ENCODE results near the gene EGR1.
A peak's percentile ranks its signal among the peaks of the same experiment; 100 is the strongest.
"Not testable (repeated sequence)": the region's sequence is repeated elsewhere in the genome, so short reads cannot be mapped to it uniquely, and the experiment has no call there.

Gene EGR1

DNA sequence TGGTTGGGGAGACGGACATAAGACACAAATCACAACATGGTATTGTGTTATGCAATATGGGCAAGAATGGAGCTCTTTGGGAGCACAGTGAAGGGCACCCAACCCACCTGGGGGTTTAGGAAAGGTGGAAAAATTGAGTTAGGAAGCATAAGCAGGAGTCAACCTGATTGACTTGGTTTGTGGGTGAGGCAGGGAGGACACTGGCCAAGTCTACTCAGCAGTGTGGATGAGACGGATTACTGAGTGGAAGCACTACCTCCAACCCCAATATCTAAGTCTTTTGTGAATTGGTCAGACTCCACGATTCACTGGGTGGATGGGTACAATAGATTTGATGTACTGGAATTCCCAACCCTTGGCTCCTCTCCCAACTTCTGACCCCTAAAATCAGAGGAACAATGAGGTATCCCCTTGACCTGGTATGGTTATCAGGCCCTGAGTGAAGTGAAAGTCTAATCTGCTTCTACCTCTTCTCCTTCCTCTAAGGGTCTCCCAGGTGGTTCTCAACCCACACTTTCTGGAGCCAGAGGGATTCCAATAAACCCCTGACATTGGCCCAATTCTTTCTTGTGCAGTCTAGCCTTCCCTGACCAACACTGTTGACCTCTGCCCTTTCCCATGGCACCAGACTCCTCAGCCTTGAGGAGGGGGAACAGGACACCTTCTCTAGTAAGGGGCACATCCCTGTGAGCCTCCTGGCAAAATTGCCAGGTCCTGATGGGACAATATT is 5.2 kb downstream of the EGR1 start:
- no peak for DNase-seq

DNA sequence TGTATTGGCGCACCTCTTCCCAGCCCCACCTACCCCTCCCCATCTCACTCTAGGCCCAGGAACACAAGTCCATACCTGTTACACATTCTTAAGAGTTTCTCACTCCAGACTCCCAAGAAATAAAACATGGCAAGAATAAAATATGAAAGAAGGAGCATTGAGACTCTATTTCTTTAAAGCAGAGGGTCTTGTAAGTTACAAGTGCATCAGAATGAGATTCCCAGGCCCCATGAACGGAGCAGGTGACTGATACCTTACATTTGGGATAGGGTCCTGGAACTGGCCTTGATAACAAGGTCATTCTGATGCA is 5.7 kb downstream of the EGR1 start:
- DNase-seq = no peak

DNA sequence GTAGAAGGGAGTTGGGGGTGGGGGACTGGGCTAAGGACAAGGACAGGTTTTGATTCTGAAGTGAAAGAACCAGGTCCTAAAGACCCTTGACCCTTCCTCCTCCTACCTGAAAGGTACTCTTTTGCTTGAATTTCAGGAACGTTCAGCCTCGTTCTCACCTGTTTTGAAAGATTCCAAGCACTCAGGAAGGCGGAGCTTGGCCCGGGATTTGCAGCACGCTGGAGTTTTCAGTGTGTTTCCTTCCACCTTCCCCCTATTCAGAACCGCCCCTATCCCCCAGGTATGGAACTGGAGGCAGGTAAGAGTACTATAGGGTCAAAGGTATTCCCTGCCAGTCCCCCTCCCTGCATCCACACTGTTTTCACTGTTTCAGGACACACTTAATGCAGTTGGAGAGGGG is 7.1 kb downstream of the EGR1 start:
- DNase-seq = no peak

DNA sequence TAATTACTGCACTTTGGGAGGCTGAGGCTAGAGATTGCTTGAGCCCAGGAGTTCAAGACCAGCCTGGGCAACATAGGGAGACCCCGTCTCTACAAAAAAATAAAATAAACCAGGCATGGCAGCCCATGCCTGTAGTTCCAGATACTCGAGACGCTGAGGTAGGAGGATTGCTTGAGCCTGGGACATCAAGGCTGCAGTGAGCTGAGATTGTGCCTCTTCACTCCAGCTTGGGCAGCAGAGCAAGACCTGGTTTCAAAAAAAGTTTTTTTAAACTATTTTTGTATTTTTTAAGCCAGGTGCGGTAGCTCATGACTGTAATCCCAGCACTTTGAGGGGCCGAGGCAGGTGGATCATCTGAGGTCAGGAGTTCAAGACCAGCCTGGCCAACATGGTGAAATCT is 7.9 kb downstream of the EGR1 start:
- DNase-seq = not testable (repeated sequence)

DNA sequence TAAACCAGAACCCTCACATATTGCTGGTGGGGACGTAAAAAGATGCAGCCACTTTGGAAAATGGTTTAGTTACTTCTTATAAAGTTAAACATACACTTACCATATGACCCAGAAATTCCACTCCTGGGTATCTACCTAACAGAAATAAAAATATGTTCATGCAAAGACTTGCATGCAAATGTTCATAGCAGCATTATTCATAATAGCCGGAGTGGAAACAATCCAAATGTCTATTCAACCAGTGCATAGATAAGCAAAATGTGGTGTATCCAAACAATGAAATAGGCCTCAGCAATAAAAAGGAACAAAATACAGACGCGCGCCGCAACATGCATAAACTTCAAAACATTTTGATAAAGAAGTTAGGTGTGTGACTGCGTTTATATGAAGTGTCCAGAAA is 11.6 kb downstream of the EGR1 start:
- no peak for DNase-seq

DNA sequence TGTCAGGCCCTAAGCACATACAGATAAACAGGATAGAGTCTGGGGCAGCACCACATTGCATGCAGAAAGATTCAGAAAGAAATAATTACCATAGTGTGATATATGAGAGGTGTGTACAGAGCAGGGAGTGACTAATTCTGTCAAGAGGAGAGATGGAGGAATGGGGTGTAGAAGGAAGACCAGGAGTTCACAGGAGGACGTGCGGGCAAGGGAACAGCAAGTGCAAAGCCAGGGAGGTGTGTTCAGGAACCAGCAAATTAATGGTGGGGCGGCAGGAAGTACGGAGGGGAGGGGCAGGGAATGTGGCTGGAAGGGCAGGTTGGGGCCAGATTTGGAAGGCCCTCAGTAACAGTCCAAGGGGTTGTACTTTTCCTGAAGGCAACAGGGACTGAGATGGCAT is 17.4 kb downstream of the EGR1 start:
- no peak for DNase-seq

DNA sequence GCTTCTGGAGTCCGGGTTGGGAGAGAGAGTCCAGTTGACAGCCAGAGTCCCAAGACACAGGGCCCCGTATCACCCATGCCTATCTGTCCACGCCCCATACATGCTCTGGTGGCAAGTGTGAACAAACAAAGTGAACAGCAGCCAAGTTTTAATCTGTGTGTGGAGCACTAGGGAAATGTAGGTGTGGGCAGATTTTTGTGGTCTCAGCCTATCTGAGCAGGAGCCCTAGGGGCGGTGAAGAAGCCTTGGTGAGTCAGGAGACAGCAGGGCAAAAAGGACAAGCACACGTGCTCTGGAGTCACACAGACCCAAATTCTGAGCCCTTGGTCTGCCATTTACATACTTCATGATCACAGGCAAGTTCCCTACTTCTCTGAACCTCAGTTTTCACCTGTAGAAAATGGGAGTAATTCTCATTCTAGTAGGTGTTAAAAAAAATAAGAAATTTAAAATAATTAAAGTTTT is 23.2 kb downstream of the EGR1 start:
- no peak for DNase-seq

DNA sequence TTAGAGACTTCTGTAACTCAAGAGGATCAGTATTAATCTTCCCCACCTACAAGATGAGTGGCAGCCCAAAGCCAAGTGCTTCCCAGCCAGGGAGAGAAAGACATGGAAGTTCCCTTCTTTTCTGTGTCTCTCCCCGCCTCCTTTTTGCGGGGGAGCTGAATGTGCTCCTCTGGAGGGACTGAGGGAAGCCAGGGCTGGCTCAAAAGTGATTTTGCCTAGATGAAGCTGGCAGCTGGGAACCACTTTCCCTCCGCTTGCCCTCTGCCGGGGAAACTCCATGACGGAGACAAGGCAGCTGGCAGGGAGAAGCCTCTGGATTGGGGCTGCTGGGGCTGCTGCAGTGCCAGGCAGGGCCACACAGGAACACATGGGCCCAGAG is 24.4 kb downstream of the EGR1 start:
- no peak for DNase-seq

DNA sequence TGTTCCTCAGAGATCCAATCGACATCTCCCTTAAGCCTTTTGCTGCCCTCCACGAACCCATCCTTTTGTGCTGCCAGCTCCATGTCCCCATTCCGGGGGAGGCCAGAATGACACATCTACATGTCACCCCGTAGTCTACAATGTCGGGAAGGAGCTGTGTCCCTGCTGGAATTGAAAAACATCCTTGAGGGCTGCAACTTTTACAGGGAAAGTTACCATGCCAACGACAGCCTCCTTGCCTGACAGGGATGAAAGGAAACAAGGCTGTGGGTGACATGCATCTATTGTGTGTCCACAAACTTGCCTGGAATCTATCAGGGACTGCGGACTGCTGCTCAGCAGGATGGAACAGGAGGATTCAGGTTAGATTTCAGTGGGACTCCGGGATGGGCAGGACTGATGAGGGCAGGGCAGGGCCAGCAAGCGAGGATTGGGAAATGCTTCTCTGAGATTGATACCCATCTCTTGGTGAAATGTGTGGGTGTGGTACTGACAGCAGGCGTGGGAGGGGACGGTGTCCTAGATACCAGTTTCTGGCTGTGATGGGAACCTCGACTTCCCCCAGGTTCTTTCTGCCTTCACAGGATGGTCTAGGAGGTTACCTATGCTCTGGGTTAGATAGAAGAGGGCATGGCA is 25.5 kb downstream of the EGR1 start:
- DNase-seq = no peak

DNA sequence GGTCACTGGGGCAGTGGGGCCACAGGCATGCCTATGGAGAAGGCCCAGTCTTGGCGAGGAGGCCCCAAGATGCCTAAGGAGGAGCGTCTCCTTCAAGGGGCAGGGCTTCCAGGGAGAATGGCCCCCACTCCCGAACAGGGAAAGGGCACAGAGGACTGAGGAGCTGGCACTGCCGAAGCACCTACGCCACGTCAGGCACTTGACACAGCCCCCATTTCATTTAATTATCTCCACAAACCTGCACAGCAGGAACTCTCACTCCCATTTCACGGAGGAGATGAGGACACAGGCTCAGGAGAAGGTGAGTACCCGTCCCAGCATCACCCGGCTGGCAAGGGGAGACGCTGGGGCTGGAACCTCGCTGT is 26.0 kb downstream of the EGR1 start:
- DNase-seq = no peak

DNA sequence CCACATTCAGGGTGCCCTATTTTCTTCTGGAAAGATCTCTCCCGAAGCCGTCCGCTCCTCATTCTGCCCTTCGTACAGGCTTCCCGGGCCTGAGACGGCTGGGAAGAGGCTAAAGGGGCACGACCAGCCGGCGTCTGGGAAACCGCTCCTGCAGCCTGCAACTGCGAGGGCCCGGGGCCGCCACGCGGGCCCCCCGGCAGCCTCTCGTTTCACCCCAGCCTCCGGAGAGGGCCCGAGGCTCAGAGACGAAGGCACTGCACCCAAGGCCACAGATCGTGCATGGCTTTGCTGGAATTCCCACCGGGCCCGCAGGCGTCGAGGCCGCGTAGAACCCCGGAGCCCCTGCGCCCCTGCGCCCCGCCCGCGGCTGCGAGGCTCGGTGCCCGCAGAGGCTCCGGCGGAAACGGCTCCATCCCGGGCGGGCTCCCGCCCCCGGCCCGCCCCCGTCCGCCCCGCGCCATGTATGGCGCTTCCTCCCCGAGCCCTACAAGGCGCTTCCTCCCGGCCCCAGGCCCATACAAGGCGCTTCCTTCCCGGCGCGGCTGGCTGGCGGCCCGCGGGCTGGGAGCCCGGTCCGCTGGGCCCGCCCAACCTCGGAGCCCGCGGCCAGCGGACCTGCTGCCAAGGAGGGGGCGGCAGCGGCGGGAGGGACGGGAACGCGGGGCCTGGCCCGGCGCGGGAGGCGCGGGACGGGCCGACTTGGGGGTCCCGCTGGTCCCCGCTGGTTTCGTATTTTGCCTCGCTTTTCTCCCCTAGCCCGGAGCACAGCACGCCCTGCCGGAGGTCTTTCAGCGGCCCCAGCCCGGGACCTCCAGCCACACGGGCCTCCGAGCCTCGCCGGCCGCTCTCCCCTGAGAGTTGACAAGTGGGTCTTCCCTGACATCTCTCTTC is 26.6 kb downstream of the EGR1 start:
- DNase-seq = peak in 1 of 2 experiments; percentile 52

DNA sequence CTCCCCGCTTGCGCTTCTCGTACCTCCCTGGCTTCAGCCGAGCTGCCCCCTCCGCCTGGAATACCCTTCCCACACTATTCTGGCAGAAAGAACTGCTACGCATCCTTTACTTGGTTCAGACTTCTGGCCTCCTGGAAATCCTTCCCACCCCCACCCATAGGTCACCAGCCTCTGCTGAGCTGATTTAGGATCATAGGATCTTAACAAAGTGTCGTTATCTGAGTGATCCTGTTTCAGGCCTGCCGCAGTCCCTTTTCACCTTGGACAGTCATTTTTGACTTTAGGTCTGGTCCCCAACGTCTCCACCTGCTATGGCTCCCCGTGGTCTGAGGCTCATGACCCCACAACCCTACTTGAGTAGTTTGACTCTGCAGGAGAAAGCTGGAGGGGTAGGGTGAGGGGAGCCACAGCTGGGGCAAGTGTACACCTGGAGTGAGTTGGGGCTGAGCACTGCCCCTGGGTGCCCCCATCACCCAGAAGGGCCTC is 27.3 kb downstream of the EGR1 start:
- no peak for DNase-seq

DNA sequence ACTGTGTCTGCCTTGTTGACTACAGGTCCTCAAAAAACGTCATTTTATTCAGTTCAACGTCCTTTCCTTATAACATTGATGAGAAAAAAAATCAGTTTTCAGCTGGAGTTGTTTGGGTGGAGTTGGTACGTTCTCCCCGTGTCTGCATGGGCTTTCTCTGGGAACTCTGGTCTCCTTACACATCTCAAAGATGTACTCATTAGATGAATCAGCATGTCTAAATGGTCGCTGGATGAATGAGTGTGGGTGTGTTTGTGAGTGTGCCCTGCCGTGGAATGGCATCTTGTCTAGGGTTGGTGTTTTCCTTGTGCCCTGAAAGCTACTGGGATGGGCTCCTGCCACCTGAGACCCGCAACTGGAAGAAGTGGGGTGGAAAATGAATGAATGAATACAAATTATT is 30.1 kb downstream of the EGR1 start:
- no peak for DNase-seq

DNA sequence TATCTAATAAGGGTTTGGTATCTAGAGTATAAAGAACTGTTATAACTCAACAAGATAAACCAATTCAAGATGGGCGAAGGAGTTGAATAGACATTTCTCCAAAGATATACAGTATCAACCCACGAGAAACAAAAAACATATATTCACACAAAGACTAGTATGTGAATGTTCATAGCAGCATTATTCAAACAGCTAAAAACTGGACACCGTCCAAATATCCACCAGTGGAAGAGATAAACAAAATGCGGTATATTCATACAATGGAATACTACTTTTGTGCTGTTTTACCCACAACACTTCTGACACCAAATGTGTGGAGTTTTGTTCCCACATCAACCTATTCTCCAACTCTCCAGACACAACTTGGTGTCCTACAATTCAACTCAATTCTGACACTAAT is 33.1 kb downstream of the EGR1 start:
- DNase-seq = no peak

DNA sequence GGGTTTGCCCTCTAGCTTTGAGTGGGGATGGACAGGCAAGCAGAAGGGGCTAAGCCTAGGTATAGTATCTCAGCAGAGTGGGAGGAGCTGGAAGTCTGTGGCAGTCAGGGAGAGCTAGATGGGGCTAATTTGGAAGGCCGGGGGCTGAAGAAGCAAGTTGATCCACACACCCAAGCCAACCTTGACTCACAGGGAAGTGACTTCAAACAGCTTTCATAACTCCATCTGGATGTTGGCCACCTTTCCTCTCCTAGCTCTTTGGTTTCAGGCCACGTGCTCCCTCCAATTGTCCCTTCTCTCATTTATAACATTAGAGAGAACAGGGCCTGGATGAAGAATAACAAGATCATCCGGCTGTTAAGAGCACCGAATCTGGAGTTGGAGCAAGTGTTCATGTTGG is 36.8 kb downstream of the EGR1 start:
- no peak for DNase-seq

DNA sequence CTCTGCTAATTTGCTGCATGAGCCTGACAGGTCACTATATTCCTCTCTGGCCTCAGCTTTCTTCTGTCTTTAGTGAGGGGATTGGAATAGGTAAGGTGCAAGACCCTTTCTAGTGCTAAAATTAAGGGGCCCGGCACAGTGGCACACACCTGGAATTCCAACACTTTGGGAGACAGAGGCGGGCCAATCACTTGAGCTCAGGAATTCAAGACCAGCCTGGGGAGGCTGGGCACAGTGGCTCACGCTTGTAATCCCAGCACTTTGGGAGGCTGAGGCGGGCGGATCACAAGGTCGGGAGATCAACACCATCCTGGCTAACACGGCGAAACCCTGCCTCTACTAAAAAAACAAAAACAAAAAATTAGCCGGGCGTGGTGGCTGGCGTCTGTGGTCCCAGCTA is 37.2 kb downstream of the EGR1 start:
- no peak for DNase-seq

DNA sequence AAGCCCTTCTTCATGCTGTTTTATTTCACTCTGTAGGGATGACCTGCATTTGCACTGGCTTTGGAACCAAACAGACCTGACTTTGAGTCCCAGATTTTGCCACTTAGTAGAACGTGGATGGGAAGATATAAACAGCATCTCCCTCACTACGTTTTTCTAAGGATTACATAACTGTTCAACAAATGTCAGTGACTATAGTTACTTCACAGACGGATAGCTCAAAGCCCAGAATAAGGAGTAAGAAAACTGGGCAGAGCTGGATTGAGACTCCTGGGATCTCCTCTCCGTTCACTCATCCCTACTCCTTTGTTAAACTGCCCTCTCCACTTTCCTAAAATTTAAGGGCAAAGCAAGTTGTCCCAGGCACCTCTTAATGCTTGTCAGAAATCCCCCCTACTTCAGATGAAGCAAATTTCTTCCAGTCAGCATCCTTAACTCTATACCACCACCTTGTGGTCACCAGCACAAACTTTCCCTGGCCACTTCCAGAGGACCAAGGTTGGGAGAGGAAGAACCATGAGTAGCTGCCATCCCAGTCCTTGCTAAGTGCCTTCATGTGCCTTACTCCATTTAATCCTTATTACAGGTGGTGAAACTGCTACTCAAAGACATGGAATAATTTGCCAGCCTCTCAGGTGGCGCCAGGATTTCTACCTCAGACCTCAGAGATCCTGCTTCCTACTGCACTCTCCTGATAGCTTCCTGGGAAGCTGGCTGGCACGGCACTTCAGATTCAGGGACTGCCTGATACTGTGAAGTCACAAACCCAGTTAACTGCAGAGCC is 38.4 kb downstream of the EGR1 start:
- DNase-seq = no peak

DNA sequence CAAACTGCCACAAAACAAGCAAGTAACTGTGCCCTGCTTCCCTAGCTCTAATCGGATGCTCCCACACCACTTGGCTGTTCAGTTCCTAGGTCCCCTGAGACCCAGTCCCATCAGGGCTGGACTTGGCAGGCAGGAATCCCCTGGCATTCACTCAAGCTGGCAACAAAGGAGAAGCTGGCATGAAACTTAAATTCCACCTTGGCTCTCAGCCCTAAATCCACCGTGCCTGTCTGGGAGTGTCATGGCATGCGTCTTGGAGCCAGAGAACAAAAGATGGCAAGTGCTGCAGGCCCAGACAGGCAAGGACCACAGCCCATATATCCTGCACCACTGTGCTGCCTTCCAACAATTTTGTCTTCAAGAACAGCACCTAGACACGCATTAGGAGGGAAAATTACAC is 39.5 kb downstream of the EGR1 start:
- DNase-seq = no peak

DNA sequence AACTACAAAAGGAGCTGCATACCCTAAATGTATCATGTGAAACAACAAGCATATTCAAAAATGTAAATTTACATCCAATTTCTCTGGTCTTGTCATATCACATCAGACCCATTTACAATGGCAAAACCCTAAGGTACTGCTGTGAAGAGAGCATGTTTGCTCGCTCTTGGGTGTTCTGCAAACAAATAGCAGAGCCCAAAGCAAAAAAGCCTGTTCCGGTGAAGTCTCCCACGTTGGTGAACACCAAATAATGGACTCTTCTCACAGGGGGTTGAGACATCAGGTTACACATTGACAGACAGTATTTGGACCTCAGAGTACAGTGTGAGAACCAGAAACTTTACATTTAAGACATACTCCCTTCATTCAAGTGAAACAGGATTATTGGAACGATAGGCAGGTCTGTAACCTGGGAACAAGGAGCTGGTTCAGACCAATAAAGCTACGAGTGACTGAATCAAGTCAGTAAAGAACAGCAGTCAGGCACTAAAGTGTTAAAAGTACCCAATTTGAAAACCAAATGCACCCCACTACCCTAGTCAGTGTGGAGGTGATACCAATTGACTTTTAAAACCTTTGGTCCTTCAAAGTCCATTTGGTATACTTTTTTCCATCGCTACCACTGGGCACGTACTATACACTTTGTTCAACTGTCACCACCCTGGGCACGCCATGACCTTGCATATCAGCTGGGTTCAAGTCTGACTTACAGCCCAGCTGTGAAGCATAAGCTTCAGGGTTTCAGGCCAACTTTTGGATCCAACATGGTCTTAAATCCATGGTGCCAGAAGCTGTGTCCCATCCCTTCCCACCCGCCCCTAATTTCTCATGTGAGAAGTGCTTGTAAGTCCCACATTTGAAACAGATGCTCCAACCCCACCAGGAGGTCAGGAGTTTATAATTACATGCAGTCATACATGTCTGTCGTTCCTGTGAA is 41.4 kb downstream of the EGR1 start:
- DNase-seq = no peak

DNA sequence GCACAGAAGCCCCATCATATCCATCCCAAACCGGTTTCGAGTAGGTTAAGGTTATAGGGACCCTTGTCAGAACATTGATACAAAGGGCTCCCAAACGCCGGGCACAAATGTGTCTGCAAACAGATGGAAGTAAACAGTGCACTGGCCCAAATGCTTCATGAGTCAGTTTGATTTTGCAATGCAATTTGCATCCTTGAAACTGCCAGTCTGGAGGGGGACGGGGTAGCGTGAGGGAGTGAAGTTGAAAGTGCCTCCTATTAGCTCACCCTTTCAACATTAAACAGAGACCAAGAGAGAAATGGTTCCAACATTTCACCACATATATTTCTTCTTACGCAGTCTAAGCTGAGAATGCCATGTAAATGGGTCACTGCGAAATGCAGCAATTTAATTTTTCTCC is 42.2 kb downstream of the EGR1 start:
- DNase-seq = not testable (repeated sequence)

DNA sequence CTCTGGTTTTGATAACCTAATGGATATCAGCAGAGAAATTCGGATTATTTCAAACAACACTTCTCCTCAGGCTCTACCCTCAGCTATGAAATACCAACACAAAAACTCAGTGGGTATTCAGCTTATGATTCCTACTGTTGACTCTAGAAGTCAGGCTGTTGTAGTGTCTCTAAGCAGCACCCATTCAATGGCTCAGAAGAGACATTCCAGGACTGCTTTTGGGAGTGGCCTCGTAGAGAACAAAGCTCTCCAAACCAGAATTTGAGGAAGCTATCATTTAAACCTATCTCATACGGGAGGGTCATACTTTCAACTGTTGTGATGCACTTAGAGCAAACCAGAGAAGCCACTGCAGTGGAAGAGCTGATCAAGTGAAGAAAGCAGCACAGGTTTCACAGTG is 43.7 kb downstream of the EGR1 start:
- DNase-seq = no peak

DNA sequence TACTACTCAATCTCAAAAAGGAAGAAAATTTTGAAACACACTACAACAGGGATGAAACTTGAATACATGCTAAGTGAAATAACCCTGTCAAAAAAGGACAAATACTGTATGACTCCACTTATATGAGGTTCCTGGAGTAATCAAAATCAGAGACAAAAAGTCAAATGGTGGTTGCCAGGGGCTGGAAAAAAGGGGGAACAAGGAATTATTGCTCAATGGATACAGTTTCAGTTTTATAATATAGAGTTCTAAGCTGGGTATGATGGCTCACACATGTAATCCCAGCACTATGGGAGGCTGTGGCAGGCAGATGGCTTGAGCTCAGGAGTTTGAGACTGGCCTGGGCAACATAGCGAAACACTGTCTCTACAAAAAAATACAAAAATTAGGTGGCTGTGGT is 48.7 kb downstream of the EGR1 start:
- DNase-seq = no peak
